ENCODE data around the gene MFSD6L.

GRCh38 chr17:8793649-8794048, 5.5 kb downstream of the MFSD6L start:
- TF ChIP-seq EZH2 (IDR thresholded peaks at IDR 0.05; ENCODE audit: insufficient read depth, poor library complexity, severe bottlenecking): no peak
- no peak for TF ChIP-seq EZH2phosphoT487 (IDR thresholded peaks at IDR 0.05; ENCODE audit: insufficient read depth, low read depth)

Measured in GM23248 (cell line).